SHP77 (cell line): ENCODE results near the gene LYVE1.

ENCODE experiments used
- DNase-seq, 2 experiments: peaks; one replicate each; lab custom pipeline; 2025; lab: John Stamatoyannopoulos, UW

The LYVE1 gene

DNA sequence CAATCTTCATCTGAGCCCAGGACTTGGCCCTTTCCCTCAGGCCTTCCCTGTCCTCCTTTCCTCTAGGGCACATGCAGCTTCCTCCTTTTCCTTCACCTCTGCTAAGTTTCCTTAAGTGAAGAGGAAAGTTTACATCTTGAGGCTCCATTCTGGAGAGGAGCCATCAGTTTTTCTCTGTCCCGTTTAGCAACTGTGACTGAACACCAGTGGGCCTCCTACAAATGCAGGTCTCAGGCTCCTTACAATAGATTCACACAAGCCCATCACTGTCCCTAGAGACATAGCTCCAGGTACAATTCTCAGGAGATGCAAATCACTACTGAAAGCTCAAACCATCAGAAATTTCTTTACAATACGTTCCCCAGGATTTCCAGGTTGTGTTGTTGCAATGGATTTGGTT, 23.3 kb upstream of the LYVE1 start:
- no peak for DNase-seq

DNA sequence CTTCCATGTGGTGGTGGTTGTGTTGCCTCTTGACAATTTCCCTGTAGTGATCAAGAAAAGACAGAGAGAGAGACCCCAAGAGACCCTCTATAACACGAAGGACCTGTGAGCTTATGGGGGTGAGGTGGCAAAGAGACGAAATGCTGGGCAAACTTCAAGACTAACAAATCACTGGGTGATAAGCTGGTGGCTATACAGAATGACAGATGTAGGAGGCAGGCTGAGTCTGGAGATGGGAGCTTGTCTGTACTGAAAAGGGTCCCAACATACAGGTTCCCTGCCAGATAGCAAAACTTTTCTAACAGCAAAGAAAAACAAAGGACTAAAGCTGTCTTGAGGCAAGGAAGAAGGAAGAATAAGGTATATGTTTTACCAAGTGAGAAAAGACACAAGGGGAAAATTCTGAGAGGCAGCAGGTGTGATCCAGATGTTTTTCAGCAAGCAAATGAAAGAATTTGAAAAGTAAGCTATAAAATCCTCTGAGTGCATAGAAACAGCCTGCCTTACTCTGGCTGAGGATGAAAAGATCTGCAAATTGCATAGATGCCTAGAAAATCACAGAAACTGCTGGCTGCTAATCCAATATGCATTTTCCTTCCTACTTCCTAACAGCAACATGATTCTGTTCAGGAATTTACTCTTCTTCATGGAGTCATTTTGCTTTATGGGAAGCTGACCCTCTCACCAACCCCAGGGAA, 21.9 kb upstream of the LYVE1 start:
- no peak for DNase-seq

DNA sequence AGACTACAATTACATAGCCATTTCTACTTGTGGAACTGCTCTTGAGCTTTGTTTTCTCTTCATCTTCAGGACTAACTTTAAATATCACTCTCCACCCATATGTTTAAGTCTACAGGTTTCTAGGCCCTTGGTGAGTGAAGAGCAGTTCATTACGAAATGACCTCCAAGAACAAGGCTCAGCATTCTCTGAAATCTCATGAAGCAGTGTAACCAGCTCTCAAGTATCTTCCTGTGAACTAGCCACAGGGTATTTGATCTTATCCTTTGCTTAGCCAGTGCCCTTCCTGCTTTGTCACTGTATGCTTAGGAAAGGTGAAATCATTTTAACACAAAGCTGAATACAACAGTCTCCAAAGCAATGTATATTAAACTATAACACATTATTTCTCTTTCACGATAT, 20.4 kb upstream of the LYVE1 start:
- DNase-seq: no peak

DNA sequence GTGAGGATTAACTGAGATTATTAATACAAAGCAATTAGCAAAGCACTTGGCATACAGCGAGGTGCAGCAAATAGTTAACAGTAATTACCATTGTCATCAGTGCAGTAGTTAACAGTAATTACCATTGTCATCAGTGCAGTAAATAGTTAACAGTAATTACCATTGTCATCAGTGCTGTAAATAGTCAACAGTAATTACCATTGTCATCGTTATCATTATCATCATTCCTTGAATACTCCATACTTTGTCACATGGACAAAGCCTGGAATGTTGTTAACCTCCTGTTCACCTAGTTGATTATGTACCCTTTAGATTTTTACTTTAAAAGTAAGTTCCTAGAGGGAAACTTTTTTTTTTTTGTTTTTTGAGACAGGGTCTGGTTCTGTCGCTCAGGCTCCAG, 19.5 kb upstream of the LYVE1 start:
- no peak for DNase-seq

DNA sequence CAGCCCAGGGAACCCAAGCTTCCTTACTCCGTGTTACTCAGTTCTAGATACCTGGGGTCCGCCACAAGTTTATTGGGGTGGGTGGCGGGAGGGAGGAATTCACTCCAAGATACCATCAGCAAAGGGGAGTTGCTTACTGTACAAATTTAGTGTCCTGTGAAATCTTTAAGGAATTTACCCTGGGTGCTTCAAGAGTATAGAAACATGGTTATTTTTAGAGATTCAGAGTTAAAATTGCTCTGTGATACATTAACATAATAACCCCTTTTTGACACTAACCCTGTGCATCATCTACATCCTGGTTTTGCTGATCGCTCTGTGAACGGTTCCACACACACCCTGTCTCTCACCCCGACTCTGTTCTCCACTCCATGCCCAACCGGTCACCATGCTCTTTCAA, 18.9 kb upstream of the LYVE1 start:
- no peak for DNase-seq

DNA sequence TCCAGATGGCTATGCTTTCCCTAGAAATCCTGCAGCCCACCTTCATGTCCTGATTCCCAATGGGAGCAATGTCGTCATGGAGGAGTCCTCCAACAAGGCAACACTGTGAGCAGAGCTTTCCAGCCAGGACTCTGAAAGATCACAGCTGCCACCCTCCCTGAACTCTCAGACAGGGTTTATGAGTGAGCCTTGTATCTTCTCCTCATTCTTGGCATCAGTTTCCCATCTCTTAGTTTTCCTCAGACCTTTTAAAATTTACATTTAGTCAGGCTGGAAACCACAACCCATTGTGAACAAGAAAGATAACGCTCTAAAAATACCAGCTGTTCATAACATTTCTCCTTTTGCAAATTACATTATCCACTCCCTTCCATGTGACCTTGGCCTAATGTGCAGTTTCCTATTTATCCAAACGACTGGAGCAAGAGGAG, 15.6 kb upstream of the LYVE1 start:
- DNase-seq: no peak

DNA sequence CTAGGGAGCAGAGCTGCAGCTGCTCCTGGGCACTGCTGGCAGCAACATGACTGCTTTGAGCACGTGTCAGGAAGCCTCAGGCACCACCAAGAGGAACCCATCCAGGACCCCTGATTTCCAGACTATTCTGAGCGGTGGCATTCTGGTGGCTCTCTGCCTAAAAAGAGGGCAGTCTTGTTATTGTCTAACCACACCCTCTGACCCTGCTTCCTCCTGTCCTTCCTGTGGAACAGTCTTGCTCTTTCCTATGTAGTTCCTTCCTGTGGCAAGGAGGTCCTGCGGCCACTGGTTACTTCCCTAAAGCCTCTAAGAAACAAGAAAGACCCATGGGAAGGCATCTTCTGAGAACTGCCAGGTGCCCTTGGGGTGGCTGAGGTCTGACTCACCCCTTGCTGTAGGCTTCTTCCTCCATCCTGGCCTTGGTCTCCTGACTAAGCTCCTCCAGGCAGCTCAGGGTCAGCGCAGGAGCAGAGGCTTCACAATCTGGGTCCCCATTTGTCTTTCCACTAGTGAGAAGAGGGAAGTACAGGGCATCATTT, 13.1 kb upstream of the LYVE1 start:
- DNase-seq: no peak

DNA sequence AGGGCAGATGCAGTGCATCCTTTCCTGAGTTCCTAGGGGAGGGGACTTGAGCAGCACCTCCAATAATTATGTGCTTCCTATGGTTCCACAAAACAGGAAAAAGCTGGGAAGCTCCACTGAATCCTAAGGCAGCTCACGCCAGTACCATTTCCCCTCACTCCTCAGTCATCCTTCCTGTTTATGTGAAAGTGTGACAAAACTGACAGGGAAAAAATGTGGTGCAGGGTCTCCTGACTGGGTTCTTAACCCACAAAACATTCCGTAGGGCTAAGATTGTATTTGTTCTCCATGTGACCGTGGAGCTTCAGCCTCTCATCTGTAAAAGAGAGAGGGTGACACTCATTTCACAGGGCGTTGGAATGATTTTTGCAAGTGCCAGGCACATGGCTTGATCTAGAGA, 12.2 kb upstream of the LYVE1 start:
- no peak for DNase-seq

DNA sequence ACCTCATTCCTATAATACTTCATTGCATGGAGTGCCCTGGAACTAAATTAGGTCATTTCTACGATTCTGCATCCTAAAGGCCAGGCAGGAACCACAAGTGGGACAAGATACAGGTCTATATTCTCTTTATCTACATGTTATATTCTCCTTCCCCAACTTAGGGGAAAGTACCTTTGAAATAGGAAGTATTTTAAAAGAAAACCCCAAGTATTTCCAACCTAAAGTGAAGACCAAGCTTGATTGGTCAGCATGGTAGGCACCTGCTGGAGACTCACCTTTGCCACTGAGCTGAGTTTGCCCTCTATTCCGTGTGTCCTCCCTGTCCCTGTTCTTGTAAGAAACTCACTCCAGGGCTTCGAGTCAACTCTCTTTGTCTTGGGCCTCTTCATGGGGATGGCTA, 11.2 kb upstream of the LYVE1 start:
- DNase-seq: no peak

DNA sequence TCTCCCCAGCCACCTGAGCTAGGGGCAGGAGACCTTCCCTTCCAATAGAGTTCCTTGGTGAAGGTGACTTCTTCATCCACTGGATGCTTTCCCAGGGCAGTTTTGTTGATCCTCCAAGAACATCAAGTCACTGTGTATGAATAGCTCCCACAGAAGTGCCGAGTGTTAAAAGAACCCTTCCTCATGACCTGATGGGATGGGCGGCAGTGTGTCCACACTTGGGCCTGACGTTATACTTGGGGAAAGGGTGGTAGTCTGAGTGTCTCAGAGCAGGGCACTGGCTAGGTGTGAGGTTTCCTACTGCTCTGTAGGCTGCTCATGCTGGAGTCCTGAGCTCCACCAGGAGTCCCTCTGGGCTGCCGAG, 7.6 kb upstream of the LYVE1 start:
- DNase-seq: no peak

DNA sequence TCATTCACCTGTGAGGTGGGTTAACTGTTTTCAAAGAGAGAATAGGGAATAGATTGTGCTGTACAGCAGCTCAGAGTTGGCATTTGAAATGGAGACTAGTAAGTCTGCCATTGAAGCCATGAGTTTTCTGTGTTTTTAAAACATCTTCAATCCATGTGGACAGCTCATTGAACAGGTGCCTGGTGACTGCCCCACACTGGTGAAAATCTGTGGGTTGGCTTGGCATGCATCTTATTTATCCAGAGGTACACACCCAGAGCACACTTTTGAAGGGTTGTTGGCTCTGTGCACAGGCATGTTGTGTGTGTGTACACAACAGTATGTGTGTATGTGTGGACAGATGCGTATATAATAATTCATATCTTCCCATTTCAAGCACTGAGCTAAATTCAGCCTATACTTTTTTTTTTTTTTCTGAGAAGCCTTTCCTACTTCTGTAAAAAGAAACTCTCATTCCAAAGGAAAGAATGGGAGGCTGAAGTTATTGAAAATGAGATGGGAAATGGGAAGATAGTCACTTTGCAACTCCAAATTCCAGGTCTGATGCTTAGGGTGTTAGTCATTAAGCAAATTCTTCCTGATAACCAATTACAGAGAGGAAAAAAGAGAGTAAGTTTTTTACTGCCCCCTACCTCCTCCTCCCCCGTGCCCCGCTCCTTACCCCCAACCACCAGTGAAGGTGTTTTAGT, 7.0 kb upstream of the LYVE1 start:
- DNase-seq: no peak

DNA sequence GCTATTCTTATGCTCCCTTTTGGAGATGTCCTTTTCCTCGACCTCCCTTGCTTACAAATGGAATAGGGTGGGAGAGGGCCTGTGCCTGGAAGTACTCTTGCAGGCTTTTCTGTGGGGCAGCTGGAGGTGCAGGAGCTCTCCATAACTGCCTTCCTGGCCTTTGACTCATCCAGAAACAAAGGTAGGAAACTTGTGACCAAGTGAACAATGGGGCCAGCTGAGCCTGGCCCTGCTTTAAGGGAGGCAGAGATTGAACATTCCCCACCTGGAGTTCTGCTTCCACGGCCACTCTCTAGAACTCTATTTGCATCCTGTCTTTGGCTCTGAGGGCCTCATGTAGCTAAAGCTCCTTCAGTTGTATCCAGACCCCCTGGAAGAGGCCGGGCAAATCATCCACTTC, 5.1 kb upstream of the LYVE1 start:
- no peak for DNase-seq

DNA sequence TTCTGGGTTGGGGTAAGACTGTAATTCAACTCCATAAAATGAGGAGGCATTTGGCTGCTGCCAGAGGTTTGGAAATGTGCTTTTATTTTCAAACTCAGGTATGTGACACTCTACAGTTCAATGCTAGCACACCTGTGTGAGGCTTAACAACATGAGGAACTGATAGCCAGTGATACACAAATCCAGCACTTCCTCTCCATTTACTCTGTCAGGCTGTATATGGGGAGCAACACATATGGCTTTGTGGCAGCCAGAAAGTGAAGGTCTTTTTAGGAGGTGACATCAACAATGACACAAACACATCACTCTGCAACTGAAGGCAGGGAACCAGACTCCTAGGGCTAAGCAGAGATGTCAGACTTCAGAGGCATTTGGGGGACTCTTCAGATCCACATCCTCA, 4.6 kb upstream of the LYVE1 start:
- DNase-seq: no peak

DNA sequence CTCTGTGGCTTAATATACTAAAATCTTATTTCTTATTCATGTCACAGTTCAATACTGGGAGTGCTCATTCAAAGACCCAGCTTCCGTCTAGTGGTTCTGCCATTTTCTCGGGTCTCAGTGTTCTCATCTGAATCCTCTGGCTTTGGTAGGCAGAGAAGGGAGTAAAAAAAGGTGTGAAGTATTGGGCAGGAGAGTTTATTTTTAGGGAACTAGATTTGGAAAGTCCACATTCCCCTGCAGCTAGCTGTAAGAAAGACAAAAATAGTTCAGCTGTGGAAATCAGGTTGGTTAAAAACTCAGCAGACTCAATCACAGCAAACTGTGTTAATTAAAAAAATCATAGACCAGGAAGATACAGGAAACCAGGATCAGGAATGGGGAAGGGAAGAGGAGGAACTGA, 4.1 kb upstream of the LYVE1 start:
- no peak for DNase-seq

DNA sequence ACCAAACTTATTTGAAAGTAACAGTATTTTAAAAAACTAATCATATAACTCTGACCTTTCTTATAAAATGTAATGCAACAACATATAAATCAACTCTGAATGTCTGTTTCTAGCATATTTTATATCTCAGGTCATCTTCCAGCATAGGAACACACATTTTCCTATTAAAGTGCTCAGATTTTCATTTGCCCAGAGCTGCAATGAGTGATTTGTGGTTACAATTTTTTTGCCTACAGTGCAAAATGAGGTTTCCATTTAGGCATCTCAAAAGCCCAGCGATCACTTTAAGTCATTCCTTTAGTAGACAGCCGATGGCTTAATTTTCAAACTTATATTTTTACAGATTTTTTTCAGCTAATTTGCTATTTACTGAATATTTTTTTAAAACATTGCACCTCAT, 1.0 kb downstream of the LYVE1 start:
- no peak for DNase-seq

DNA sequence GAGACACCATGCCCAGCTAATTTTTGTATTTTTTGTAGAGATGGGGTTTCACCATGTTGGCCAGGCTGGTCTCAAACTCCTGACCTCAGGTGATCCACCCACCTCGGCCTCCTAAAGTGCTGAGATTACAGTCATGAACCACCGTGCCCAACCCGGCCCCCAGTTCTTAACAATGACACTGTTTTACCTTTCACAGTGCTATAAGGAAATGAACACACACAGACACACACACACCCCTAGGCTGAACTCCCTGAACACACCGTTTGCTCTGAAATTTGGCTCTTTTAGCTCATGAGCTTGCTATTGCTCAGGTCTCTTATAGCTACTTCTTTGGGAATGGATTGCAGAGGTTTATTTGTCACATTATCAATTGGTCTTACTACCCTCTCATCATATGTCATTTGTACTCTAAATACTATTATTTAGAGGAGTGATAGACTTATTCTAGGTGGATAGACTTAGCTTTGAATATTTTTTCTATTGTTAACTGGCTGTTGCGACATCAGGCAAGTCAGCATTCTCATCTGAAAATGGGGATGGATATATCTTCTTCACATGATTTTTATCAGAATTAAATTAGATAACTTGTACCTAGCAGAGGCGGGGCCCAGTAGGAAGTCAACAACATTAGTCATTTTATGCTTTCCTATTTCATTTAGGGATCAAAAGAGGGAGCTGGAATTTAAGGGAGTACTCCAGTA, 2.1 kb downstream of the LYVE1 start:
- DNase-seq: no peak

DNA sequence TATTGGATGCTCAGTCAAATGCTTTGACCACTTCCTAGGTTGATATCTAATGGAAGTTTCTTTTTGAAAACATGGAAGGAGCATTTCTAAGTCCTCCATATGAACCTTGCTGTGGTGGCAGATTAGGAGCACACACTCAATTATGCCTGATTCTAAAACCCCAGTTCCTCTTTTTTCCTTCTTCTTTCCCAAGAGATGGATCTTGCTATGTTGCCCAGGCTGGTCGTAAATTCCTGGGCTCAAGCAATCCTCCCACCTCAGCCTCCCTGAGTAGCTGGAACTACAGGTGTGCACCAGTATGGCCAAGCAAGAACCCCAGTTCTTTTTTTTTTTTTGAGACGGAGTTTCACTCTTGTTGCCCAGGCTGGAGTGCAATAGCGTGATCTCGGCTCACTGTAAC, 3.0 kb downstream of the LYVE1 start:
- DNase-seq: no peak

DNA sequence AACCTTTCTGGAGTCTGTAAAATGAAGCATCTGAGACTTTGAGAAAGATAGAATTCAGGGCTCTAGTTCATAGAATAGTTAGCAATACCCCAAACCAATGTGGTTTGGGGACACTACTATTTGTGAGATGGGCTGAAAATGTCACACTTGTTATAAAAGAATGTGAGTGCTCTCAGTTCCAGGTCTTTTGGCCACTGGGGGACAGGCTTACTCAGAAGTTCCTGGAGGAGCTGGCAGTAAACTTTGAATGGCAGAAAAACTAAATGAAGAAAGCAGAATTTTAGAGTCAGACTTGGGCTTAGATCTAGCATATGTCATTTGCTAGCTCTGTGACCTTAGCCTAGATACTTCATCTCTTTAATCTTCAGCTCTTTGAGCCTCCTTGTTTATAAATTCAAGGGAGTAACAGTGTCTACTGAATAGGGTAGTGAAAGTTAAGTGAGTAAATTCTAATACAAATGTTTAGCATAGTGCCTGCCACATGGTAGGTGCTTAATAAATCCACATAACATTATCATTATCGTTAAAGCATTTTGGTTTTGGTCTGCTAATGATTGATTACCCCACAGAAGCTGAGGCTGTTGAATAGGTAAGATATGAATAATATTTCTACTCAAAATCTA, 3.7 kb downstream of the LYVE1 start:
- DNase-seq: no peak

DNA sequence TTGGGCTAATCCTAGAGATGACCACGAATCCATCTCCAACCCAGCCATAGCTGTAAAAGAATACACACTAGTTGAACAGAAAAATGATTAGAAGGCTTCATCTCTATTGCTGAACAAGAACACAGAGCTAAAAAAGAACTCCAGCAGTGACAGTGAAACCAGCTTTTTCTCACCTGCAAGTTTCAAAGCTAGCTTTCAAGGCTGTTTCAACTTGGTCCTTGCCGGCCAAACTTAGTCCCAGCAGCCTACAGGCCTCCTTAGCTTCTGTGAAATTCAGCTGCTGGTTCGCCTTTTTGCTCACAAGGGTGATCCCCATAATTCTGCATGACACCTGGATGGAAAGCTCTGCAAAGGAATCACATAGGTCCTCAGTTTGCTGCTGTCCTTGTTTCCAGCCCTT, 4.4 kb downstream of the LYVE1 start:
- no peak for DNase-seq

DNA sequence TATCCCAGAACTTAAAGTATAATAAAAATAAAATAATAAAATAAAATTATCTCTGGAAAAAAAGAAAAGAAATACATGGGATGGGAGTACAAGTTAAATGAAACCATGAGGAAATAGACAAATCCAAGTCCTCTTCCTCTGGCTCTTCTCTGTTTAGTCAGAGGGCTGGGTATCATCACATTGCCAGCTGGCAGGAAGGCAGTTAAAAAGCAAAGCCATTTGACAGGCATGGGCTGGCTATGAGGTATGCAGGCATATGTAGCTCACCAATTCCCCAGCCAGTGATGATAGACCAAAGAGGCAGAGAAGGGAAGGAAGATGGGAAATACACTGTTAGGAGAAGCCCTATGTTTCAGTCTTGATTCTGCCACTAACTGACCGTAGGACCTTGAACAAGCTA, 6.5 kb downstream of the LYVE1 start:
- DNase-seq: no peak

DNA sequence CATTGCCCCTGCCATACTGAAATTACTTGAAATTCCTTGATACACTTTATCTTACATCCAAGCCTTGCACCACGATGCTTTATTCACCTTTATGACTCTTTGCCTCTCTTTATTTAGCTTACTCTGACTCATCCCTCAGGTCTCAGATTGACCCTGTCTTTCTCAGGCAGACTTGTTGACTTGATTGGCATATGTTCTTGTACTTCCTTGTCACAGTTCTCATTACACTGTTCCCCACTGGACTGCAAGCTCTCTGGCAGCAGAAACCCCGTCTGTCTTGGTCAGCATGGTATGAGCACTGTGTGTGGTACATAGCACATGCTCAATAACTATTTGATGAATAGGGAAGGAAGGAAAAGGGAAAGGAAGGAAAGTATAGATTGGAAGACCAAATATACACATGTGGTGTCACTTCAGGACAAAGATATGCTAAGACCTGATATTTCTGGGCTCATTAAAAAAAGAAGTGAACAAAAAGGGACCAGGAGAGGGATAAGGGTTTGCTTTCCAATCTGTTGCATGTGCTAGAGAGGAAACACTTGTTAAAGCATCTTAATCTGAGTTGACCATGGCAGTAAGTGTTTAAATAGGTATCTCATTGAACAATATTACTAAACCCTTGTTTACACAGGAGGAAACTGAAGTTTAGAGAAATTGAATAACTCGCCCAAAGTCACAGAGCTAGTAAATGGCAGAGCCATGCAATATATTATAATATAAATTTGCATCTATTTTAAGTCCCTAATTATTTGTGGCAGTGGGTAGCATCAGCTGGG, 7.2 kb downstream of the LYVE1 start:
- DNase-seq: no peak

DNA sequence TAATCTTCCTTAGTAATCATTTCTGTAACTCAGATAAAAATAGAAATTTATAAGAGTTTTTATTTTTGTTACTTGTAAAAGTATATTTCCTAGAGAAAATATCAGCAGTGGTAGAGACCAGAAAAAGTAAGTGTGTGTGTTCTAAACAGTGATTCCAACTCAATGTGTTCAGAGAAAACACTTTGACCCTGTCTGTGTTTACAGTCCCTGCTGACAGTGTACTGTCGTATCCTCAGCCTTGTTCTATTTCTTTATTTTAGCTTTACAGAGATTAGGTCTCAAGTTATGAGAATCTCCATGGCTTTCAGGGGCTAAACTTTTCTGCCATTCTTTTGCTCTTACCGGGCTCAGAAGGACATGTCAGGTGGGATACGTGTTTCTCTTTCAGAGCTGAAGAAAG, 10.2 kb downstream of the LYVE1 start:
- no peak for DNase-seq
